IMR-90 (cell line): ENCODE measurements around the gene ST6GALNAC2. TPM values are rescaled to one million over a fixed set of nuclear protein-coding genes. Genes with fewer than 3 reads are reported as not detected.

Experiments used
- ATAC-seq: fragments of 200-7000 bp; cut with Tn5 transposase; 2 replicates; pipeline ENCODE4 v1.9.1; 2020; ENCODE audit warnings: low read depth, mild to moderate bottlenecking, moderate library complexity
- BruUV-seq: library from RNA; stranded (reverse); fragments of 400-500 nt; replicated peaks from 2 replicates; lab custom pipeline; 2021; lab: Mats Ljungman, UMichigan
- CTCF ChIA-PET: fragments of 300-600 bp; formaldehyde crosslinking; extraction: SDS; loops from one replicate; lab custom pipeline; 2021; ENCODE audit warnings: antibody characterized with exemption; lab: Yijun Ruan, JAX
- POLR2A ChIA-PET: fragments of 300-600 bp; sonication (Branson Sonifier 250); formaldehyde crosslinking; loops from one replicate; lab custom pipeline; 2022; ENCODE audit warnings: antibody characterized with exemption; ENCODE audit not compliant: unreplicated experiment; lab: Charles Lee
- DNase-seq: peaks from one replicate; pipeline ENCODE4 v3.0.0; 2013
- H2AFZ ChIP-seq: replicated peaks from 2 replicates; pipeline ENCODE3; 2013; ENCODE audit warnings: low read length, mild to moderate bottlenecking; ENCODE audit not compliant: poor library complexity
- H2AK5ac ChIP-seq: 2 replicates; pipeline ENCODE4 v1.6.1; 2013; ENCODE audit warnings: low read depth, low read length, inconsistent platforms
- H2AK9ac ChIP-seq: replicated peaks from 2 replicates; pipeline ENCODE3; 2013; ENCODE audit warnings: mild to moderate bottlenecking, low read depth, low read length, moderate library complexity; ENCODE audit not compliant: poor library complexity
- H2BK120ac ChIP-seq: 2 replicates; pipeline ENCODE4 v1.6.1; 2013; ENCODE audit warnings: low read depth, low read length, inconsistent platforms
- H2BK15ac ChIP-seq: 3 replicates; pipeline ENCODE4 v1.6.1; 2013; ENCODE audit warnings: low read depth, low read length, inconsistent platforms
- H2BK20ac ChIP-seq: 2 replicates; pipeline ENCODE4 v1.6.1; 2013; ENCODE audit warnings: low read depth, mild to moderate bottlenecking, inconsistent platforms, low read length, moderate library complexity
- H2BK5ac ChIP-seq: 2 replicates; pipeline ENCODE4 v1.6.1; 2013; ENCODE audit warnings: mild to moderate bottlenecking, low read depth, low read length, inconsistent platforms; ENCODE audit not compliant: poor library complexity, severe bottlenecking
- H3K14ac ChIP-seq: replicated peaks from 2 replicates; pipeline ENCODE4 v1.6.1; 2013; ENCODE audit warnings: low read depth, low read length, inconsistent platforms
- H3K18ac ChIP-seq: 2 replicates; pipeline ENCODE4 v1.6.1; 2013; ENCODE audit warnings: low read depth, low read length, control low read depth
- H3K23ac ChIP-seq: 2 replicates; pipeline ENCODE4 v1.6.1; 2013; ENCODE audit warnings: low read depth, low read length, inconsistent platforms
- H3K27ac ChIP-seq: 2 replicates; pipeline ENCODE4 v1.5.1; 2013; ENCODE audit warnings: mild to moderate bottlenecking, control low read depth, low read length; ENCODE audit not compliant: insufficient read depth
- H3K27me3 ChIP-seq: 2 replicates; pipeline ENCODE4 v1.6.1; 2013; ENCODE audit warnings: low read length; ENCODE audit not compliant: control insufficient read depth, insufficient read depth
- H3K36me3 ChIP-seq: 2 replicates; pipeline ENCODE4 v1.6.1; 2013; ENCODE audit warnings: low read length, mixed read lengths; ENCODE audit not compliant: control insufficient read depth, insufficient read depth
- H3K4ac ChIP-seq: 2 replicates; pipeline ENCODE4 v1.6.1; 2013; ENCODE audit warnings: low read depth, low read length, inconsistent platforms
- H3K4me1 ChIP-seq: 2 replicates; pipeline ENCODE4 v1.6.1; 2013; ENCODE audit warnings: low read length, mixed read lengths; ENCODE audit not compliant: control insufficient read depth, insufficient read depth
- H3K4me2 ChIP-seq: 2 replicates; pipeline ENCODE4 v1.6.1; 2013; ENCODE audit warnings: low read depth, mild to moderate bottlenecking, control low read depth, low read length, moderate library complexity
- H3K4me3 ChIP-seq: 2 replicates; pipeline ENCODE4 v1.5.1; 2013; ENCODE audit warnings: low read depth, mild to moderate bottlenecking, control low read depth, low read length, moderate library complexity; ENCODE audit not compliant: insufficient read depth
- H3K56ac ChIP-seq: 2 replicates; pipeline ENCODE4 v1.6.1; 2013; ENCODE audit warnings: low read length, inconsistent platforms; ENCODE audit not compliant: insufficient read depth; ENCODE audit errors: extremely low read depth
- H3K79me1 ChIP-seq, 2 experiments: 2 replicates each; pipeline ENCODE4 v1.6.1; 2013; ENCODE audit warnings: low read length in 2 of 2, inconsistent platforms in 1 of 2, low read depth in 1 of 2
- H3K9ac ChIP-seq: 2 replicates; pipeline ENCODE4 v1.6.1; 2013; ENCODE audit warnings: low read depth, low read length, control low read depth
- H3K9me1 ChIP-seq: 2 replicates; pipeline ENCODE4 v1.6.1; 2013; ENCODE audit warnings: low read length, inconsistent platforms; ENCODE audit not compliant: insufficient read depth
- H3K9me3 ChIP-seq: 2 replicates; pipeline ENCODE4 v1.6.1; 2013; ENCODE audit warnings: low read length; ENCODE audit not compliant: control insufficient read depth, insufficient read depth
- H4K20me1 ChIP-seq: 2 replicates; pipeline ENCODE4 v1.6.1; 2013; ENCODE audit warnings: low read length, inconsistent platforms; ENCODE audit not compliant: insufficient read depth
- H4K5ac ChIP-seq: 2 replicates; pipeline ENCODE4 v1.6.1; 2013; ENCODE audit warnings: mild to moderate bottlenecking, low read depth, low read length, control low read depth
- H4K8ac ChIP-seq, 2 experiments: 2 replicates each; pipeline ENCODE4 v1.6.1; 2013; ENCODE audit warnings: low read depth in 2 of 2, low read length in 2 of 2, control low read depth in 1 of 2, inconsistent platforms in 1 of 2
- H4K91ac ChIP-seq: 2 replicates; pipeline ENCODE4 v1.6.1; 2013; ENCODE audit warnings: low read depth, low read length, inconsistent platforms; ENCODE audit not compliant: insufficient read depth
- BHLHE40 ChIP-seq: fragments of 150-350 bp; IDR thresholded peaks from 2 replicates; pipeline ENCODE4 v1.6.1; 2016; ENCODE audit warnings: mild to moderate bottlenecking, low read depth, low read length
- CEBPB ChIP-seq: IDR thresholded peaks from 2 replicates; pipeline ENCODE4 v1.6.1; 2012; ENCODE audit warnings: low read depth, low read length, improper control_type of control experiment
- CHD1 ChIP-seq: IDR thresholded peaks from 2 replicates; pipeline ENCODE4 v1.6.1; 2012; ENCODE audit warnings: low read depth, low read length, improper control_type of control experiment
- CTCF ChIP-seq: conservative IDR thresholded peaks from 2 replicates; pipeline ENCODE4 v1.5.1; 2012; ENCODE audit warnings: mild to moderate bottlenecking, low read depth, low read length, improper control_type of control experiment
- ELK1 ChIP-seq: fragments of 150-350 bp; IDR thresholded peaks from 2 replicates; pipeline ENCODE4 v1.6.1; 2016; ENCODE audit warnings: low read depth, mild to moderate bottlenecking, low read length, moderate library complexity, borderline replicate concordance
- FOS ChIP-seq: fragments of 150-350 bp; IDR thresholded peaks from 2 replicates; pipeline ENCODE4 v1.6.1; 2016; ENCODE audit warnings: low read depth, low read length
- MAFK ChIP-seq: IDR thresholded peaks from 2 replicates; pipeline ENCODE4 v1.6.1; 2012; ENCODE audit warnings: low read depth, low read length, improper control_type of control experiment
- MAZ ChIP-seq: IDR thresholded peaks from 2 replicates; pipeline ENCODE4 v1.6.1; 2012; ENCODE audit warnings: low read depth, mild to moderate bottlenecking, low read length, improper control_type of control experiment, moderate library complexity, borderline replicate concordance
- MXI1 ChIP-seq: IDR thresholded peaks from 2 replicates; pipeline ENCODE4 v1.6.1; 2012; ENCODE audit warnings: low read depth, mild to moderate bottlenecking, low read length, moderate library complexity, borderline replicate concordance
- NFE2L2 ChIP-seq: fragments of 150-350 bp; IDR thresholded peaks from 2 replicates; pipeline ENCODE4 v1.6.1; 2016; ENCODE audit warnings: low read depth, mild to moderate bottlenecking, low read length
- POLR2A ChIP-seq: IDR thresholded peaks from 2 replicates; pipeline ENCODE4 v1.6.1; 2012; ENCODE audit warnings: mild to moderate bottlenecking, low read depth, low read length
- RAD21 ChIP-seq: IDR thresholded peaks from 2 replicates; pipeline ENCODE4 v1.6.1; 2012; ENCODE audit warnings: low read length, improper control_type of control experiment
- RCOR1 ChIP-seq: IDR thresholded peaks from 2 replicates; pipeline ENCODE4 v1.6.1; 2012; ENCODE audit warnings: mild to moderate bottlenecking, low read length, improper control_type of control experiment; ENCODE audit not compliant: insufficient replicate concordance
- RFX5 ChIP-seq: IDR thresholded peaks from 2 replicates; pipeline ENCODE4 v1.8.0; 2012; ENCODE audit warnings: low read depth, mild to moderate bottlenecking, low read length, moderate library complexity
- SMC3 ChIP-seq: fragments of 150-350 bp; IDR thresholded peaks from 2 replicates; pipeline ENCODE4 v1.6.1; 2016; ENCODE audit warnings: low read depth, mild to moderate bottlenecking, antibody characterized with exemption, low read length, moderate library complexity
- WGBS, 2 experiments: methylation state at CpG; one replicate each; pipeline versions ENCODE4 v1.1.5 to v1.1.7; 2013; ENCODE audit warnings: missing lambda C conversion rate in 2 of 2; ENCODE audit not compliant: insufficient read length in 1 of 2; ENCODE audit errors: extremely low coverage in 2 of 2; 5-methylcytosine and 5-hydroxymethylcytosine counted together
- dilution Hi-C: fragments of 300-500 bp; cut with HindIII; formaldehyde crosslinking; loops from one replicate; pipeline ENCODE4 v1.14.3; 2018; ENCODE audit warnings: low sequenced_read_pairs; ENCODE audit not compliant: unreplicated experiment
- in situ Hi-C: fragments of 300-500 bp; cut with MboI; formaldehyde crosslinking; loops from 3 replicates; pipeline ENCODE4 v1.14.3; 2019; ENCODE audit warnings: low sequenced_read_pairs, inconsistent platforms, mixed read lengths
- intact Hi-C: fragments of 100-400 bp; cut with micrococcal nuclease; formaldehyde crosslinking; loops from 2 replicates; pipeline ENCODE4 v1.10.0; 2022
- polyA plus RNA-seq, 3 experiments: library from polyadenylated mRNA; depleted of rRNA; stranded (reverse); fragments of >200 nt; gene quantifications; 2 replicates each; pipeline ENCODE4 v1.2.3, GENCODE V29; 2012; ENCODE audit warnings: low replicate concordance in 1 of 3
- total RNA-seq: library from RNA; depleted of rRNA; stranded (reverse); fragments of >200 nt; gene quantifications from 2 replicates; pipeline ENCODE4 v1.2.3, GENCODE V29; 2012
- TF ChIP-seq, protein P1 (sequence below): fragments of 150-350 bp; IDR thresholded peaks from 2 replicates; pipeline ENCODE4 v1.6.1; 2017; ENCODE audit warnings: mild to moderate bottlenecking, antibody characterized with exemption, low read length, low read depth

ST6GALNAC2 gene
- total and polyA plus RNA-seq, 2 of the 4 experiments (the other 2 are of a cell fraction) = 0.10 TPM; not detected in 1

DNA sequence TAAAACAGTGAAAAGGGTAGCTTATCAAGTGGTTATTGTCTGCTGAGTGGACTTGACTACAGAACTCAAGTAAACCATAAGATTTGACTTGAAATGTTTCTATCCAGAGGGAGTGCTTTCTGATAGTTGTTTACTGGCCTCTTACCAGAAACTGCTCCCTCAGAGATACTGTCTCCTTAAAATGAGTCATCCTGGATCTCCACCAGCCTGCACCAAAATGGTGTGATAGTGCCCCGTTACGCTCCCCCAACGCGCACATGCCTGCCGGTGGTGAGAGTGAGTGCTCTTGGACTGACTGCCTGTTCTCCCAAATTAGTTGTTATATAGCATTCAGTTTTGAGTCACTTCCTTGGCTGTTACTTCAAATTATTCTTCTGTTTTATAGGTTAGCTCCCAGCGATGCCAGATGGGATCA, 22.9 kb downstream of the ST6GALNAC2 start:
- Histone ChIP-seq H3K9me3 (no peaks in the 10 kb centered on the region), H4K91ac (no peak overlapping the region), H3K27me3 (no peaks in the 10 kb centered on the region), H3K56ac (no peak overlapping the region), H3K23ac (no peak overlapping the region), H2BK15ac (no peak overlapping the region), H3K4ac (no peak overlapping the region), H3K79me1 (peaks cover 11 to 61% of the 10 kb centered on the region in 2 experiments), H3K4me2 (no peak overlapping the region), H4K8ac (peak overlapping the region in 1 of 2 experiments; percentile 48; a peak in 1 of 4 replicates), H3K27ac (no peak overlapping the region), H2BK120ac (no peak overlapping the region), H4K20me1 (peaks cover 84% of the 10 kb centered on the region), H4K5ac (no peak overlapping the region), H3K14ac (no peak overlapping the region), H3K9ac (no peak overlapping the region), H3K36me3 (peaks cover 32% of the 10 kb centered on the region), H2AK5ac (no peak overlapping the region), H2AFZ (no peak overlapping the region), H3K4me1 (peaks cover 17% of the 10 kb centered on the region), H2BK5ac (peak overlapping the region; percentile 56), H2BK20ac (no peak overlapping the region), H3K18ac (no peak overlapping the region), H3K4me3 (no peak overlapping the region), H3K9me1 (peaks cover 12% of the 10 kb centered on the region), H2AK9ac (no peak overlapping the region)
- in situ Hi-C loops = no loop called here
- dilution Hi-C loops = no loop called here
- WGBS, 2 experiments = no CpG with 5 or more reads among the region's 6 CpGs
- peak; percentile 92 for DNase-seq
- intact Hi-C loops = loop anchor here (1.0 kb wide), 1 partner anchor 61 kb away; no protein-coding TSS in a partner anchor
- peak; percentile 69 for ATAC-seq
- TF ChIP-seq CHD1 = no peak
- peak; percentile 94 for TF ChIP-seq BHLHE40
- no peak for TF ChIP-seq RCOR1
- no peak for TF ChIP-seq MAZ
- peak; percentile 68; the same call in 1 of the 2 replicates for TF ChIP-seq MXI1
- no peak for TF ChIP-seq RAD21
- TF ChIP-seq SMC3 = no peak
- 0 out of 2 replicates have a peak, but pooled peaks have one; percentile 0 for TF ChIP-seq CTCF
- peak; percentile 80 for TF ChIP-seq FOS
- no peak for TF ChIP-seq CEBPB
- TF ChIP-seq, protein P1, sequence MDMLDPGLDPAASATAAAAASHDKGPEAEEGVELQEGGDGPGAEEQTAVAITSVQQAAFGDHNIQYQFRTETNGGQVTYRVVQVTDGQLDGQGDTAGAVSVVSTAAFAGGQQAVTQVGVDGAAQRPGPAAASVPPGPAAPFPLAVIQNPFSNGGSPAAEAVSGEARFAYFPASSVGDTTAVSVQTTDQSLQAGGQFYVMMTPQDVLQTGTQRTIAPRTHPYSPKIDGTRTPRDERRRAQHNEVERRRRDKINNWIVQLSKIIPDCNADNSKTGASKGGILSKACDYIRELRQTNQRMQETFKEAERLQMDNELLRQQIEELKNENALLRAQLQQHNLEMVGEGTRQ = no peak
- TF ChIP-seq ELK1 = no peak
- TF ChIP-seq POLR2A = peak; percentile 27; the same call in 1 of the 2 replicates
- TF ChIP-seq RFX5 = 0 out of 2 replicates have a peak, but pooled peaks have one; percentile 58
- TF ChIP-seq NFE2L2 = no peak
- no peak for TF ChIP-seq MAFK
- POLR2A ChIA-PET = no interaction called here
- no TSS peak for BruUV-seq
- CTCF ChIA-PET = interaction anchor here (1.1 kb wide), 1 partner anchor 22 kb away, joined by 4 read pairs; no protein-coding TSS in a partner anchor
